Frontal cortex (tissue), 4 donors: ENCODE measurements around the gene CHTF18. TPM values are rescaled to one million over a fixed set of nuclear protein-coding genes. Genes with fewer than 3 reads are reported as not detected.
A peak's percentile ranks its signal among the peaks of the same experiment; 100 is the strongest.

Source experiments
- DNase-seq, 2 donors: peaks; one replicate each; pipeline ENCODE4 v3.0.0; 2012; ENCODE audit warnings: low spot score in 2 of 2
- FAIRE-seq: peaks from 2 replicates; lab custom pipeline; 2012; peaks lifted over from hg19 to GRCh38; lab: Jason Lieb, UNC
- small RNA-seq: library from RNA; depleted of rRNA; stranded (forward); fragments of <200 nt; gene quantifications from one replicate; pipeline ENCODE3, GENCODE V24; 2014
- total RNA-seq: library from RNA; depleted of rRNA; stranded (reverse); fragments of >200 nt; gene quantifications from one replicate; pipeline ENCODE4 v1.2.3, GENCODE V29; 2014
- donor health status: control.
- donor health status: control.
- donor health status: control.

Gene CHTF18
- total RNA-seq, 1 donor from 2014 or later: 9.8 TPM

- DNase-seq (no peak), FAIRE-seq (no peak)
These were observed 52.4 kb downstream of the CHTF18 start for GRCh38 chr16:840561-841454.

DNA sequence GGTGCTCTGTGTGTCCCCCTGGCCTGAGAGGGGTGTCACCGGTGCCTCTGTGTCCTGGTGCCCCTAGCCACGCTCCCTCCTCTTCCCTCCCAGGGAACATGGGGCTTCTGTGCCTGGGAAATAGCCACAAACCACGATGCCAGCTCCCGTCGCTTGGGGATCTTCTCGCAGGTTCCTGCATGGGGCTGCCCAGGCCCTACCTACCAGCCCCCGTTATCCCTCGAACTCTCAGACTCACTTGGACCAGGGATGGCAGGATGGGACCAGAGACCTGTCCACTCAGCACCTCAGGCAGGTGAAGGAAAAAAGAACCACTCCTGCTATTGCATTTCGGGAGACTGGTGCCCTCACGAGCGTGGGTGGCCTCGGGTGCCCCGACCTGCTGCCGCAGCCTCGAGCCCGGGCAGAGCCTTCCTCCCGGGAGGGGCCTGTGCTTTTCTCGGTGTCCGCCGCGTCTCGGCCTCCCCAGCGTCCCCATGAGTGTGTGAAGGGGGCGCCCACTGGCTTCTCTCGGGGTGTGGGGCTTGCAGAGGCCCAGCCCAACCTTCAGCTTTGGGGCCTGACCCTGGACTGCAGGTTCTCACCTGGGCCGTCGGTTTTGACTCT lies 53.1 kb downstream of the CHTF18 start:
- DNase-seq (no peak), FAIRE-seq (no peak)

DNA sequence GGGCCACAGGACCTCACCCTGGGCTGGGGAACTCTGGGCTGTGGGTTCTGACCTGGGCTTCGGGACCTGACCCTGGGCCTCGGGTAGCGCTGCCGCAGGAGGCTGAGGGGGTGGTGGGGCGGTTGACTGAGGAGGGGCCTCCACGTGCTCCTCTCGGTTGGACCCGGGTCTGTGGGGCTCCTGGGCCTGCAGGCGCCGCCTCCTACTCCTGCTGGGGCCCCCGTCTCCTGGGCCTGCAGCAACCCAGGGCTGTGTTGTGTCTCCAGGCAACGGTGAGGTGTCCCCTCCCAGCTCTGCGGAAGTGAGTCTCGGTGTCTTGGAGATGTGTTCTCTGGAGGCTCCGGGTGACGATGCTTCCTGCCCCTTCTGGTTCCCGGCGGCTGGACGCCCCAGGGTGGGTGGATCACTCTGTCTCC lies 53.6 kb downstream of the CHTF18 start:
- DNase-seq (peak in 1 of 2 donors; percentile 78), FAIRE-seq (no peak)

- DNase-seq (no peak), FAIRE-seq (no peak)
These were observed 54.5 kb downstream of the CHTF18 start for GRCh38 chr16:842711-843560.

GRCh38 chr16:843771-844170 lies 55.4 kb downstream of the CHTF18 start:
- DNase-seq (no peak), FAIRE-seq (no peak)

- no peak for DNase-seq
- FAIRE-seq: no peak
These were observed 56.4 kb downstream of the CHTF18 start for GRCh38 chr16:844638-845350.

- DNase-seq (no peak), FAIRE-seq (no peak)
These were observed 56.9 kb downstream of the CHTF18 start for GRCh38 chr16:845351-845745.

DNA sequence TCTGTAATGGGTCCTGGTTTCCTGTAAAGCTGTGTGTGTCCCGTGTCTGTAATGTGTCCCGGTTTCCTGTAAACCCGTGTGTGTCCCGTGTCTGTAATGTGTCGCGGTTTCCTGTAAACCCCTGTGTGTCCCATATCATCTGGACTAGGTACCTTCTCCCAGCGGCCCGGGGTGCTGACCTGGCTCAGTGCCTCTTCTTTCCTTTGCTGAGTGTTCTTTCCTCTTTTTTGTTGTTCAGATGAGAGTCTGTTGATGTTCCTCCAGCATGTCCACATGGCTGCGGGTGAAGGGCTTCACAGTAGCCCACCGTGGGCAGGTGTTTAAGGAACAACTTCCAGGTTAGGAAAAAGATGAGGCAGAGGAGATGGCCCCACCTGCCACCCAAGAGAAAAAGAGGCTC lies 58.7 kb downstream of the CHTF18 start:
- FAIRE-seq: no peak

More for the DNA sequence above, 58.7 kb downstream of the CHTF18 start:
- no peak for DNase-seq

Small RNA genes within 50 kb of the gene (small RNA-seq; reads per million reads assigned to genes)
- not detected for gene MIR662

Other genes starting within 250 kb of the CHTF18 start
- not detected for gene PRR35, start 228.2 kb upstream of the CHTF18 start, total RNA-seq
- 0.41 TPM for gene NHLRC4, start 221.6 kb upstream of the CHTF18 start, total RNA-seq
- gene PIGQ, start 218.7 kb upstream of the CHTF18 start, total RNA-seq: 16.7 TPM
- gene RAB40C, start 198.6 kb upstream of the CHTF18 start, total RNA-seq: 25.3 TPM
- 0.41 TPM for gene WFIKKN1, start 157.6 kb upstream of the CHTF18 start, total RNA-seq
- 31.8 TPM for gene METTL26, start 152.3 kb upstream of the CHTF18 start, total RNA-seq
- 9.8 TPM for gene MCRIP2, start 146.8 kb upstream of the CHTF18 start, total RNA-seq
- gene WDR90, start 139.3 kb upstream of the CHTF18 start, total RNA-seq: 8.2 TPM
- gene RHOT2, start 120.5 kb upstream of the CHTF18 start, total RNA-seq: 17.9 TPM
- 2.0 TPM for gene RHBDL1, start 112.9 kb upstream of the CHTF18 start, total RNA-seq
- gene STUB1, start 108.2 kb upstream of the CHTF18 start, total RNA-seq: 77.5 TPM
- 10.2 TPM for gene JMJD8, start 104.3 kb upstream of the CHTF18 start, total RNA-seq
- gene WDR24, start 98.2 kb upstream of the CHTF18 start, total RNA-seq: 2.9 TPM
- gene FBXL16, start 82.8 kb upstream of the CHTF18 start, total RNA-seq: 4.5 TPM
- 23.6 TPM for gene METRN, start 73.5 kb upstream of the CHTF18 start, total RNA-seq
- 13.0 TPM for gene ANTKMT, start 67.5 kb upstream of the CHTF18 start, total RNA-seq
- 4.5 TPM for gene CCDC78, start 62.2 kb upstream of the CHTF18 start, total RNA-seq
- gene HAGHL, start 61.5 kb upstream of the CHTF18 start, total RNA-seq: 11.4 TPM
- gene CIAO3, start 47.6 kb upstream of the CHTF18 start, total RNA-seq: 50.1 TPM
- gene MSLN, start 27.9 kb upstream of the CHTF18 start, total RNA-seq: not detected
- 12.6 TPM for gene RPUSD1, start 239 bp upstream of the CHTF18 start, total RNA-seq
- not detected for gene GNG13, start 12.1 kb downstream of the CHTF18 start, total RNA-seq
- gene LMF1, start 182.4 kb downstream of the CHTF18 start, total RNA-seq: 10.2 TPM
- 22.8 TPM for gene SOX8, start 193.2 kb downstream of the CHTF18 start, total RNA-seq